Measurements from ENCODE around the gene ZNF473.

DNA sequence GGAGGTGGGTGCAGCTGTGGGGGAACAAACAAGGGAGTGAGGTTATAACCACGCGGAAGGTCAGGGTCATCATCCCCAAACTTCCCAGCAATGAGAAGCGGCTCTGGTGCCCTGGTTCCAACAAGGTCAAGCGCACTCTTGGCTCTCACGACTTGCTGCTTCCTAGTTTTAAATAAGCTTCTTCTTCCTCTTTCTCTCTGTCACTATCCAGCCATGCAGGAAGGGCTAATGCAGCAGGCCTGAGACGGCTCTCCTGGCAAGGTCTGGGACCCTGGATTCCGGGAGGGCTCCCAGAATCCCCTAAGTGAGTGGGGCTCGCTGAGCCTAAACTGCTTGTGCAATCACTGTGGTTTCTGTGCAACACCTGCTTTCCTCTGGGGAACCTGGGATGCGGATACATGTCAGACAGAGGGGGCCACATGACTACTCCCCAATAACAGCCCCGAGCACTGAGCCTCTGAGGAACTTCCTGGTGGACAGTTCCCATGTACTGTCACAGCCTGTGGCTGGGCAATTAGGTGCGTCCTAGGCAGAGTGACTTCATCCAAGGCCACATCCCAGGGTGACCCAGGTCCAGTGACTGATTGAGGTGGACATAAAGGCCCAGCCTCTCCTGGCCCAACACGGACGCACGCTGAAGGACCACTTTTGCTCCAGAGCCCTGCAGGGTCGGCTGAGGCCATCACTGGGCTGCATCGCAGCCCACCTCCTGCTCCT, 24.8 kb upstream of the ZNF473 start:
- TF ChIP-seq, protein P1, sequence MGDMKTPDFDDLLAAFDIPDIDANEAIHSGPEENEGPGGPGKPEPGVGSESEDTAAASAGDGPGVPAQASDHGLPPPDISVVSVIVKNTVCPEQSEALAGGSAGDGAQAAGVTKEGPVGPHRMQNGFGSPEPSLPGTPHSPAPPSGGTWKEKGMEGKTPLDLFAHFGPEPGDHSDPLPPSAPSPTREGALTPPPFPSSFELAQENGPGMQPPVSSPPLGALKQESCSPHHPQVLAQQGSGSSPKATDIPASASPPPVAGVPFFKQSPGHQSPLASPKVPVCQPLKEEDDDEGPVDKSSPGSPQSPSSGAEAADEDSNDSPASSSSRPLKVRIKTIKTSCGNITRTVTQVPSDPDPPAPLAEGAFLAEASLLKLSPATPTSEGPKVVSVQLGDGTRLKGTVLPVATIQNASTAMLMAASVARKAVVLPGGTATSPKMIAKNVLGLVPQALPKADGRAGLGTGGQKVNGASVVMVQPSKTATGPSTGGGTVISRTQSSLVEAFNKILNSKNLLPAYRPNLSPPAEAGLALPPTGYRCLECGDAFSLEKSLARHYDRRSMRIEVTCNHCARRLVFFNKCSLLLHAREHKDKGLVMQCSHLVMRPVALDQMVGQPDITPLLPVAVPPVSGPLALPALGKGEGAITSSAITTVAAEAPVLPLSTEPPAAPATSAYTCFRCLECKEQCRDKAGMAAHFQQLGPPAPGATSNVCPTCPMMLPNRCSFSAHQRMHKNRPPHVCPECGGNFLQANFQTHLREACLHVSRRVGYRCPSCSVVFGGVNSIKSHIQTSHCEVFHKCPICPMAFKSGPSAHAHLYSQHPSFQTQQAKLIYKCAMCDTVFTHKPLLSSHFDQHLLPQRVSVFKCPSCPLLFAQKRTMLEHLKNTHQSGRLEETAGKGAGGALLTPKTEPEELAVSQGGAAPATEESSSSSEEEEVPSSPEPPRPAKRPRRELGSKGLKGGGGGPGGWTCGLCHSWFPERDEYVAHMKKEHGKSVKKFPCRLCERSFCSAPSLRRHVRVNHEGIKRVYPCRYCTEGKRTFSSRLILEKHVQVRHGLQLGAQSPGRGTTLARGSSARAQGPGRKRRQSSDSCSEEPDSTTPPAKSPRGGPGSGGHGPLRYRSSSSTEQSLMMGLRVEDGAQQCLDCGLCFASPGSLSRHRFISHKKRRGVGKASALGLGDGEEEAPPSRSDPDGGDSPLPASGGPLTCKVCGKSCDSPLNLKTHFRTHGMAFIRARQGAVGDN (CRISPR knock-in tag; IDR thresholded peaks at IDR 0.05): no peak
- TF ChIP-seq, protein P2, sequence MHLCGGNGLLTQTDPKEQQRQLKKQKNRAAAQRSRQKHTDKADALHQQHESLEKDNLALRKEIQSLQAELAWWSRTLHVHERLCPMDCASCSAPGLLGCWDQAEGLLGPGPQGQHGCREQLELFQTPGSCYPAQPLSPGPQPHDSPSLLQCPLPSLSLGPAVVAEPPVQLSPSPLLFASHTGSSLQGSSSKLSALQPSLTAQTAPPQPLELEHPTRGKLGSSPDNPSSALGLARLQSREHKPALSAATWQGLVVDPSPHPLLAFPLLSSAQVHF (CRISPR knock-in tag; IDR thresholded peaks at IDR 0.05): no peak
- TF ChIP-seq ZNF766 (CRISPR knock-in tag; IDR thresholded peaks at IDR 0.05; ENCODE audit: borderline replicate concordance) (no peak), RFX1 (IDR thresholded peaks at IDR 0.05) (no peak), EP300 (IDR thresholded peaks at IDR 0.05; ENCODE audit: low read depth in 2 of 2, low read length in 2 of 2) (no peak), EP300 (CRISPR knock-in tag; IDR thresholded peaks at IDR 0.05; ENCODE audit: borderline replicate concordance) (no peak)
- TF ChIP-seq, protein P3, sequence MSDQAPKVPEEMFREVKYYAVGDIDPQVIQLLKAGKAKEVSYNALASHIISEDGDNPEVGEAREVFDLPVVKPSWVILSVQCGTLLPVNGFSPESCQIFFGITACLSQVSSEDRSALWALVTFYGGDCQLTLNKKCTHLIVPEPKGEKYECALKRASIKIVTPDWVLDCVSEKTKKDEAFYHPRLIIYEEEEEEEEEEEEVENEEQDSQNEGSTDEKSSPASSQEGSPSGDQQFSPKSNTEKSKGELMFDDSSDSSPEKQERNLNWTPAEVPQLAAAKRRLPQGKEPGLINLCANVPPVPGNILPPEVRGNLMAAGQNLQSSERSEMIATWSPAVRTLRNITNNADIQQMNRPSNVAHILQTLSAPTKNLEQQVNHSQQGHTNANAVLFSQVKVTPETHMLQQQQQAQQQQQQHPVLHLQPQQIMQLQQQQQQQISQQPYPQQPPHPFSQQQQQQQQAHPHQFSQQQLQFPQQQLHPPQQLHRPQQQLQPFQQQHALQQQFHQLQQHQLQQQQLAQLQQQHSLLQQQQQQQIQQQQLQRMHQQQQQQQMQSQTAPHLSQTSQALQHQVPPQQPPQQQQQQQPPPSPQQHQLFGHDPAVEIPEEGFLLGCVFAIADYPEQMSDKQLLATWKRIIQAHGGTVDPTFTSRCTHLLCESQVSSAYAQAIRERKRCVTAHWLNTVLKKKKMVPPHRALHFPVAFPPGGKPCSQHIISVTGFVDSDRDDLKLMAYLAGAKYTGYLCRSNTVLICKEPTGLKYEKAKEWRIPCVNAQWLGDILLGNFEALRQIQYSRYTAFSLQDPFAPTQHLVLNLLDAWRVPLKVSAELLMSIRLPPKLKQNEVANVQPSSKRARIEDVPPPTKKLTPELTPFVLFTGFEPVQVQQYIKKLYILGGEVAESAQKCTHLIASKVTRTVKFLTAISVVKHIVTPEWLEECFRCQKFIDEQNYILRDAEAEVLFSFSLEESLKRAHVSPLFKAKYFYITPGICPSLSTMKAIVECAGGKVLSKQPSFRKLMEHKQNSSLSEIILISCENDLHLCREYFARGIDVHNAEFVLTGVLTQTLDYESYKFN (CRISPR knock-in tag; conservative IDR thresholded peaks at IDR 0.05): no peak
